Activated naive CD4-positive, alpha-beta T cell treated with anti-CD3 and anti-CD28 coated beads, Interleukin-2, amount 50 U/mL, for 16 hours (primary cell): ENCODE results near the gene CHPF2.

Experiments
- DNase-seq: peaks from one replicate; pipeline ENCODE4 v3.0.0-alpha.2; 2020

Gene CHPF2

GRCh38 chr7:151232091-151232916, at the start of gene CHPF2:
Gene CHPF2, plus strand, starts transcription at chr7:151232483. Its CDS starts 1,529 bp downstream, at chr7:151234012.
- peak; percentile 85 for DNase-seq

GRCh38 chr7:151185762-151186639, 46.3 kb upstream of the CHPF2 start:
- DNase-seq: no peak

GRCh38 chr7:151186640-151187408, 45.5 kb upstream of the CHPF2 start, which contains the start of gene ASB10:
Gene ASB10, minus strand, starts transcription at chr7:151187250. Its CDS starts 120 bp downstream, at chr7:151187130.
- no peak for DNase-seq

- no peak for DNase-seq
Measured at GRCh38 chr7:151187409-151188251, 44.7 kb upstream of the CHPF2 start.

- no peak for DNase-seq
Measured at GRCh38 chr7:151188252-151188542, 44.1 kb upstream of the CHPF2 start.

- DNase-seq: no peak
Measured at GRCh38 chr7:151189038-151189437, 43.2 kb upstream of the CHPF2 start.

GRCh38 chr7:151191544-151191943, 40.7 kb upstream of the CHPF2 start:
- DNase-seq: no peak

GRCh38 chr7:151192002-151192539, 40.2 kb upstream of the CHPF2 start:
- DNase-seq: no peak

GRCh38 chr7:151193203-151193978, 38.9 kb upstream of the CHPF2 start:
- no peak for DNase-seq

- no peak for DNase-seq
Measured at GRCh38 chr7:151194188-151194587, 38.1 kb upstream of the CHPF2 start.

- DNase-seq: no peak
Measured at GRCh38 chr7:151195616-151196450, 36.5 kb upstream of the CHPF2 start.

GRCh38 chr7:151197932-151198331, 34.4 kb upstream of the CHPF2 start:
- DNase-seq: no peak

- DNase-seq: no peak
Measured at GRCh38 chr7:151198945-151199848, 33.1 kb upstream of the CHPF2 start.

GRCh38 chr7:151201344-151201743, 30.9 kb upstream of the CHPF2 start:
- no peak for DNase-seq

GRCh38 chr7:151201751-151202150, 30.5 kb upstream of the CHPF2 start:
- DNase-seq: no peak

GRCh38 chr7:151202836-151203235, 29.4 kb upstream of the CHPF2 start:
- no peak for DNase-seq

GRCh38 chr7:151204383-151205032, 27.8 kb upstream of the CHPF2 start:
- DNase-seq: no peak

- DNase-seq: no peak
Measured at GRCh38 chr7:151205730-151206129, 26.6 kb upstream of the CHPF2 start.
